Gastroesophageal sphincter (tissue), 4 donors: ENCODE results near the gene RHOG. TPM values are rescaled to one million over a fixed set of nuclear protein-coding genes. Genes with fewer than 3 reads are reported as not detected.

Experiments used
- ATAC-seq: fragments of 150-250 bp; one replicate; pipeline ENCODE4 v1.9.1; 2016; ENCODE audit warnings: mild to moderate bottlenecking, moderate library complexity
- H3K27ac ChIP-seq, 4 donors: fragments of 200-600 bp; sonication (generic) in 3 of 4; 1 replicate in 3 of 4; 2 replicates in 1 of 4; pipeline ENCODE4 v1.5.1; 2016 to 2019
- H3K27me3 ChIP-seq: fragments of 200-600 bp; sonication (generic); one replicate; pipeline ENCODE4 v1.5.1; 2019
- H3K36me3 ChIP-seq, 2 donors: fragments of 200-600 bp; sonication (generic); one replicate each; pipeline ENCODE4 v1.5.1; 2019; ENCODE audit warnings: control low read depth in 1 of 2
- H3K4me1 ChIP-seq, 3 donors: fragments of 200-600 bp; sonication (generic); 1 replicate in 2 of 3; 2 replicates in 1 of 3; pipeline ENCODE4 v1.5.1; 2016 to 2019; ENCODE audit warnings: control low read depth in 2 of 3
- H3K4me3 ChIP-seq, 2 donors: fragments of 200-600 bp; sonication (generic); one replicate each; pipeline ENCODE4 v1.5.1; 2019; ENCODE audit warnings: mild to moderate bottlenecking in 1 of 2, moderate library complexity in 1 of 2
- H3K9me3 ChIP-seq, 3 donors: fragments of 200-600 bp; sonication (generic); one replicate each; pipeline ENCODE4 v1.5.1; 2017 to 2019; ENCODE audit warnings: control low read depth in 2 of 3
- EP300 ChIP-seq: sonication (generic); formaldehyde crosslinking; IDR thresholded peaks from one replicate; pipeline ENCODE4 v1.6.1; 2017; ENCODE audit warnings: antibody characterized with exemption, mild to moderate bottlenecking
- POLR2A ChIP-seq, 2 donors: fragments of 450-650 bp; IDR thresholded peaks; one replicate each; pipeline ENCODE4 v1.6.1; 2017; ENCODE audit warnings: antibody characterized with exemption in 2 of 2, mild to moderate bottlenecking in 2 of 2, moderate library complexity in 1 of 2
- POLR2AphosphoS5 ChIP-seq: sonication (generic); formaldehyde crosslinking; IDR thresholded peaks from one replicate; pipeline ENCODE4 v1.6.1; 2017; ENCODE audit warnings: antibody characterized with exemption
- WGBS, 2 donors: methylation state at CpG; one replicate each; pipeline ENCODE4 v1.1.5; 2018; ENCODE audit warnings: low coverage in 1 of 2; 5-methylcytosine and 5-hydroxymethylcytosine counted together
- total RNA-seq, 4 donors: library from RNA; depleted of rRNA; stranded (reverse); fragments of >200 nt; gene quantifications; one replicate each; pipeline ENCODE4 v1.1.0, GENCODE V29; 2016
- TF ChIP-seq, protein P1 (sequence below), 4 experiments: fragments of 200-600 bp in 2 of 4; fragments of 450-650 bp in 2 of 4; sonication (generic) in 1 of 4; IDR thresholded peaks; one replicate each; pipeline ENCODE4 v1.5.1; 2017 to 2019; ENCODE audit warnings: antibody characterized with exemption in 4 of 4, mild to moderate bottlenecking in 2 of 4, moderate library complexity in 2 of 4

RHOG gene
- total RNA-seq, 4 donors from 2014 or later = 31.9 to 67.4 (median 52.2) TPM

GRCh38 chr11:3882655-3883054, 41.9 kb upstream of the RHOG start:
- no peaks in the 10 kb centered on the region for H3K36me3 ChIP-seq
- no peaks in the 10 kb centered on the region for H3K9me3 ChIP-seq
- H3K27me3 ChIP-seq = no peaks in the 10 kb centered on the region
- no peak overlapping the region for H3K27ac ChIP-seq
- no peak overlapping the region for H3K4me3 ChIP-seq
- peaks cover 9 to 74% (median 12%) of the 10 kb centered on the region in 3 donors for H3K4me1 ChIP-seq
- no peak for TF ChIP-seq POLR2A (IDR thresholded peaks at IDR 0.05)
- no peak for TF ChIP-seq EP300
- TF ChIP-seq, protein P1, sequence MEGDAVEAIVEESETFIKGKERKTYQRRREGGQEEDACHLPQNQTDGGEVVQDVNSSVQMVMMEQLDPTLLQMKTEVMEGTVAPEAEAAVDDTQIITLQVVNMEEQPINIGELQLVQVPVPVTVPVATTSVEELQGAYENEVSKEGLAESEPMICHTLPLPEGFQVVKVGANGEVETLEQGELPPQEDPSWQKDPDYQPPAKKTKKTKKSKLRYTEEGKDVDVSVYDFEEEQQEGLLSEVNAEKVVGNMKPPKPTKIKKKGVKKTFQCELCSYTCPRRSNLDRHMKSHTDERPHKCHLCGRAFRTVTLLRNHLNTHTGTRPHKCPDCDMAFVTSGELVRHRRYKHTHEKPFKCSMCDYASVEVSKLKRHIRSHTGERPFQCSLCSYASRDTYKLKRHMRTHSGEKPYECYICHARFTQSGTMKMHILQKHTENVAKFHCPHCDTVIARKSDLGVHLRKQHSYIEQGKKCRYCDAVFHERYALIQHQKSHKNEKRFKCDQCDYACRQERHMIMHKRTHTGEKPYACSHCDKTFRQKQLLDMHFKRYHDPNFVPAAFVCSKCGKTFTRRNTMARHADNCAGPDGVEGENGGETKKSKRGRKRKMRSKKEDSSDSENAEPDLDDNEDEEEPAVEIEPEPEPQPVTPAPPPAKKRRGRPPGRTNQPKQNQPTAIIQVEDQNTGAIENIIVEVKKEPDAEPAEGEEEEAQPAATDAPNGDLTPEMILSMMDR (IDR thresholded peaks at IDR 0.05) = no peak
- no peak for TF ChIP-seq POLR2AphosphoS5
- ATAC-seq = no peak

DNA sequence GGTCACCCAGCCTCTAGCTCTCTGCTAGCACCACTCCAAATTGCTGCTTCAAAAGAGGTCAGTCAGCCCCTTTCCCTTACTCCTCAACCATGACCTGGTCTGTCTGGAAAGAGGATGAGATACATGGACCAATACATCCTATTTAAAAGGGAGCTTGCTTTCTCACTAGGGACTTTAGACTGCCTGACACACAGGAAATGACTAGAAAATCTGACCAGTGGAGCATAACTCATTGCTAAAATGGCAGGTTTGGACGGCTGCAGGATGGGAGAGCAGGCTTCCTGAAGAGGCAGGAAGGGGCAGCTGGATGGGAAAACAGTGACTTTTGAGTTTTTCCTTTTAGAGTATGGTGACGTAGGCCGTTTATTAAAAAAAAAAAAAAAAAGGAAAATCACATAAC, 40.0 kb upstream of the RHOG start:
- TF ChIP-seq, protein P1 (IDR thresholded peaks at IDR 0.05) = no peak
- TF ChIP-seq EP300 (no peak), POLR2AphosphoS5 (no peak), POLR2A (IDR thresholded peaks at IDR 0.05) (no peak)
- Histone ChIP-seq H3K27ac (peak overlapping the region in 3 of 4 donors; percentile 27 to 62 (median 30)), H3K27me3 (no peaks in the 10 kb centered on the region), H3K36me3 (no peaks in the 10 kb centered on the region), H3K4me1 (peaks cover 17 to 78% (median 17%) of the 10 kb centered on the region in 3 donors), H3K4me3 (no peak overlapping the region), H3K9me3 (no peaks in the 10 kb centered on the region)
- ATAC-seq = no peak
- 46 to 63% methylated on average over 3 of the region's 3 CpGs for WGBS, 2 donors

DNA sequence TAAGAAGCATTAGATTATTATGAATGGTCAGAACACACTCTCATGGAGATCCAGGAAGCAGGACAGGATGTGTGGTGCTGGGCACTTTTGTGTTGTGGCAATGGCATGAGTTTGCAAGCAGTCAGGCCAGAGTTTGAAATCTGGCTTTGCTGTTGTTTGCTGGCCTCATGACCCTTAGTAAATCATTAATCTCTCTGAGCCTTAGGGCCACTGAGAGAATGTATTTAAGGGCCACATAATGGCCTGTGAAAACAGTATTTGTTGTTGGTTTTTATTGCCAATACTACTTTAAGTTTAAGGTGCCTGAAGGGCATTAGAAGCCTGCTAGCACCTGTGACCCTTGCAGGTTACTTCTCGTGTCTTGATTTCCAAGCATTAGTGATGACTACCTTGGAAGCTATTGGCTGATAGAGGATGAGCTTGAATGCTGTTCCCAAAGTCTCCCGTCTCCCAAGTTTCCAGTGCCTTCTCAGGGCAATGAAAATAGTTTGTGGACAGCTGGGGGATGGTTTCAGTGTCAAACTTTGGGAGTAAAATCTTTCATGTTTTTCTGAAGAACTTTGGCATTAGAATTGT, 39.3 kb upstream of the RHOG start:
- ATAC-seq = no peak
- WGBS, 2 donors = 50 to 55% methylated on average over 1 to 2 of the region's 2 CpGs
- Histone ChIP-seq H3K36me3 (no peaks in the 10 kb centered on the region), H3K27me3 (no peaks in the 10 kb centered on the region), H3K9me3 (no peaks in the 10 kb centered on the region), H3K27ac (peak overlapping the region in 3 of 4 donors; percentile 22 to 62 (median 27)), H3K4me3 (no peak overlapping the region), H3K4me1 (peaks cover 17 to 78% (median 17%) of the 10 kb centered on the region in 3 donors)
- TF ChIP-seq POLR2A (IDR thresholded peaks at IDR 0.05) (no peak), EP300 (no peak), POLR2AphosphoS5 (no peak)
- TF ChIP-seq, protein P1 (IDR thresholded peaks at IDR 0.05) = no peak

DNA sequence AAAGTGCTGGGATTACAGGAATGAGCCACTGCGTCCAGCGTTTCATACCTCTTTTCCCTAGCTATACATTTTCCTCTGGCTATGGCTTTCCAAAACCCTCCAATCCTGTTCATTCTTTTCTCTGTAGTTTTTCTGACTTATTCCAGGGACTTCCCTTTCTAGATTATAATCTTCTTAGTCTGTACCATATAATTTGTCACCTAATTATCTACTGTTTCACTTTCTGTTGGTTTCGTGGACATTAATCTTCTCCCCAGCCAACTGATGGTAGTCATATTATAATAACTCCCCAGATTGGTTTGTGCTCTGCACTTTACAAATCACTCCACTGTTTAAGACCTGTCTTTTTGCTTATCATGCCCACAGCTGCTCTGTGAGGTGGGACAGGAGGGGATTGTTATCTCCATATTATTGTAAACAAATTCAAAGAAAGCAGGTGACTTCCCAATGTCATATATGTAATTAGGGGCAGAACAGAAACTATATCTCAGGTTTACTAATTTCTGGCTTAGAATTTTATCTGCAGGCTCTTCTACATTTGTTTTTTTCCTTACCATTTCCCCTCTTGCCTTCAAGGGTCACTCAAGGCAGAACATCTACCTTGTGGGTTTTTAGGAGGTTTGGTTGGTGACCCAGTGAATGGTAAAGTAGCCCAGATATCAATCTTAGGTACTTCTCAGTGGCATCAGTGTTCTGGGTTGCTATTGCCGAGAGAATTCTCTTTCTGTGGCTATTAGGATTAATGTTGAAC, 38.6 kb upstream of the RHOG start:
- 54 to 59% methylated on average over 3 of the region's 4 CpGs for WGBS, 2 donors
- peak overlapping the region in 3 of 4 donors; percentile 1 to 62 (median 22) for H3K27ac ChIP-seq
- no peak for ATAC-seq

More for the DNA sequence above, 38.6 kb upstream of the RHOG start:
- H3K36me3 ChIP-seq = no peaks in the 10 kb centered on the region
- H3K4me3 ChIP-seq = no peak overlapping the region
- no peak for TF ChIP-seq POLR2AphosphoS5
- no peak for TF ChIP-seq POLR2A (IDR thresholded peaks at IDR 0.05)
- no peak for TF ChIP-seq EP300
- TF ChIP-seq, protein P1 (IDR thresholded peaks at IDR 0.05) = no peak
- H3K4me1 ChIP-seq = peaks cover 17 to 80% (median 17%) of the 10 kb centered on the region in 3 donors
- H3K9me3 ChIP-seq = no peaks in the 10 kb centered on the region
- H3K27me3 ChIP-seq = no peaks in the 10 kb centered on the region
